K562 treated with DMSO at 1 percent for 24 hours (cell line): ENCODE data around the gene IRX3. TPM values are rescaled to one million over a fixed set of nuclear protein-coding genes. Genes with fewer than 3 reads are reported as not detected.

Experiments
- total RNA-seq: library from RNA; unstranded; fragments of 300-600 nt; gene quantifications from 2 replicates; pipeline ENCODE4 v1.2.3, GENCODE V29; 2022; ENCODE audit warnings: low read depth; ENCODE audit not compliant: insufficient read depth

IRX3 gene
- total RNA-seq: not detected in 2 replicates

GRCh38 chr16:54286366-54287130, at the start of gene IRX3:
IRX3 (minus strand) TSS chr16:54286787; CDS start chr16:54286050, 737 bp downstream.

